ENCODE results near the gene TLR1.
"Not testable (repeated sequence)": the region's sequence is repeated elsewhere in the genome, so short reads cannot be mapped to it uniquely, and the experiment has no call there.

The TLR1 gene

DNA sequence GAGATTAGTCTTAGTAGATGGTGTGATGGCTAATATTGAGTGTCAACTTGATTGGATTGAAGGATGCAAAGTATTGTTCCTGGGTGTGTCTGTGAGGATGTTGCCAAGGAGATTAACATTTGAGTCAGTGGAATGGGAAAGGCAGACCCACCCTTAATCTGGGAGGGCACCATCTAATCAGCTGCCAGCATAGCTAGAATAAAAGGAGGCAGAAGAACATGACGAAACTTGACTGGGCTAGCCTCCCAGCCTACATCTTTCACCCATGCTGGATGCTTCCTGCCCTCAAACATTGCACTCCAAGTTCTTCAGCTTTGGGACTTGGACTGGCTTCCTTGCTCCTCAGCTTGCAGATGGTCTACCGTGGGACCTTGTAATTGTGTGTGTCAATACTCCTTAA lies 34.3 kb downstream of the TLR1 start:
- not testable (repeated sequence) for DNase-seq

DNA sequence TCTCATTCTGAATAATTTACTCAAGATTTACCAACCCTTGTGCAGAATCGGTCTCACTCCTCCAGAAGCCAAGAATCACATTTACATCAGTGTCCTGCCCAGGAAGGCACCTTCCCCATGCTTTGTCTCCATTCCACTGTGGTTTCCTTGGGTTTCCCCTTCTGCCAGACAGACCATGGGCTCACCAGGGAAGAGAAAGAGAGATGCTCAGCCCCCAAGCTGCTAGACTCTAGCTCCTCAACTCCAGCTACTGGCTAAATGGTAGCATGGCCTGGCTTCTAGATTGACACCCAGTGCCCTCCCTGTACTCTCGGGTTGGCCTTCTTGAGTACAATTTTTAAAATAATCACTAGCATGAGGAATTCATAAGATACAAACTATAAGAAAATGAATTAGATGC lies 34.7 kb downstream of the TLR1 start:
- DNase-seq, result no peak

DNA sequence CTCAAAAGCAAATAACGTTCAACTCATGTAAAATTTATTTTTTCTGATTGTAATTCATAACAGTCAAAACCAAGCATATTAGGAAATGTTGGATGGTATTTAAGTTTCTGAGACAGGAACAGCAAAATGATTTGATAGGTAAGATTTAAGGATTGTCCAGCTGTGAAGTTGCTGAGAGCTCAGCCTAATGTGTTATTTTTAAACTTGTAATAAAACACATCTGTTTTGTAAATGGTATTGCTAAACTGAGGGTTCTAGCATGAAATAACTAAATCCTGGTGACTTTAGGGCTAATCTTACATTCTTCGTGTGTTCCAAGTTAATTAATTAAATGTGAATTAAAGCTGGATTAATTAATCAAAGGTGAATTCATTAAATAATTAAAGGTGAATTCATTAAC lies 35.1 kb downstream of the TLR1 start:
- DNase-seq, result no peak

DNA sequence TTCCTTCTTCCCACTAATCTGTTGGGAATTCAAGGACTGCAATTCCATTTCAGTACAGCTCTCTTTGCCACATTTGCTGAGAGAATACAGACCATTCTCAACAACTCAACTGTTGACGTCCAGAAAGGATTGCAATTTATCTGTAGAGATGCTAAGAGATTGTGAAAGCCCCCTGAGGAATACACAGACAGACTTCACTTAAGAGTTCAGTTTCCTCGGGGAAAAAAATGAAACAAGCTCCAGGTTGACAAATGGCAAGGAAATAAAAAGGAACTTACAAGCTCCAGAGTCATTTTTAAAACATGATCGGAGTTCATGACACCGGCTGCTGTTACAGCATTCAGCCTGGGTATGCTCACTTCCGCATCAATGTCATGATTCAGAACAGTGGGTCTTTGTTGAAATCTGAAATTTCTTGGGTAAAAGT lies 35.6 kb downstream of the TLR1 start:
- no peak for DNase-seq

DNA sequence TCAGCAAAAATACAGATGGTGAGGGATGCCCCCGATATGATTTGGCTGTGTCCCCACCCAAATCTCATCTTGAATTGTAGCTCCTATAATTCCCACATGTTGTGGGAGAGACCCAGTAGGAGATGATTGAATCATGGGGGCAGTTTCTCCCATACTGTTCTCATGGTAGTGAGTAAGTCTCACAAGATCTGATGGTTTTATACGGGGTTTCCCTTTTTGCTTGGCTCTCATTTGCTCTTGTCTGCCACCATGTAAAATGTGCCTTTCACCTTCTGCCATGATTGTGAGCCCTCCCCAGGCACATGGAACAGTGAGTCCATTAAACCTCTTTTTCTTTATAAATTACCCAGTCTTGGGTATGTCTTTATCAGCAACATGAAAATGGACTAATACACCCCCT lies 37.7 kb downstream of the TLR1 start:
- DNase-seq, result not testable (repeated sequence)

DNA sequence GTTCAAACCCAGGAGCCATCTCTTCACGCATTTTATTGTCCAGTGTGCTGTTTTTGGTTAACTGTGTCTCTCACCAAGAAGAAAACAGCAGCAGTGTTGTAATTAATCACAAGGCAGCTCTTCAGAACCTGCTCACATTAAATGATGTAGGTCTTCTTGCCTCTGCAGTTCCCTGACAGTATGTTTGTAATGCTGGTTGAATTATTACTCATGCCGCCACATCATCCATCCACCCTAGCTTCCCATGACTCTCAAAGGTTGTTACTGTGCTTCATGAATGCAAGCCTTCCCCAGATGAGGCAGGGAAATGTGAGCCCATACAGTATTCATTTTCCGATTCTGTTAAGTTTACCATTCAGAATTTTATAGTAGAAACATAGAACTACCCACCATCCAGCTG lies 39.2 kb downstream of the TLR1 start:
- no peak for DNase-seq

DNA sequence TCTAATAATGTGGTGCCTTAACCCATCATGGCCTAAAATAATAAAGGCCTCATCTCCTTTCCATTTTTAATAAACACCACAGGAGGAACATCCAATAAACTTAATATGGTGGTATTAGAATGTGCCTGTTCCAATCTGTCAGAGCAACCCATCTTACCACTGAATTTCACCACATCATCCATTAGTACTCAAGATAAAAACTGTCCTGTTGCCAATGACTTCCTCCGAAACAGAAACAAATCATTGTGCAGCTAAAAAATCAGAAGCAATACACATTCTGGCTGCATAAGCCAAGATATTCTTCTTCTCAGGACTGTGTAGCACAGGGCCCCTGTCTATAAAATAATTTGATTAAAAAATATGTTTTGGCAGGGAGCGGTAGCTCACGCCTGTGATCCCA lies 40.3 kb downstream of the TLR1 start:
- no peak for DNase-seq

DNA sequence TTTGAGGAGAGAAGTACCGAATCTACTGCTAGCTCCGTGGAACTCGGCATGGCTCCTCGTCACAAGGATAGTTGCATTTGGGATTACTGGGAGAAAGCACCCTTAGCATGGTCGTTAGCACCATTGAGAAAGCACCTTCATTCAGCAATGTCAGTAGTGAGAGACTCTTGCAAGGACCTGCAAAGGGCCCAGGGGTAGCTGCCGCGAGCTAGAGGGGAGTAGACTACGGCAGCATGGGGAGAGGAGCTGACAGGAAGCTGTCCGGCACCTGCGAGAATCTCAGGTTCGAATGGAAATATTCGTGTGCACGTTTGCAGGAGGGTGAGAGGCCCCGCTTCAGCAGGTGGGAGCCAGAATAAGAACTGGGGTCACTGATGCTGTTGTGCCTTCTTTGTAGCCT lies 42.0 kb downstream of the TLR1 start:
- DNase-seq, result no peak

DNA sequence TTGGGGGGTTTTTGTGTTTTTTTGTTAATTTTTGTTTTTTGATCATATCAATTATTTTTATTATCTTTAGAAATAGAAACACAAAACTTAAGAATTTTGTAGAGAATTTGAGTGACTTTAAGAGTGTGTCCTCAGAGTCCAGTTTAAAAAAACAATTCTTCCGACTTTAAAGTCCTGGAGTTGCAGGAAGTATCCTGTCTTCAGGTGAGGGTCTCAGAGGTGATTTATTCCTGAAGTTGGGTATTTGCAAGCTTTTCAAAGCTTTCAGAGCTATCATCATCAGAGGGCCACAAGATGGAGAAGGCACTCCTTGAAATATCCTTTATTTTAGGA lies 44.8 kb downstream of the TLR1 start:
- no peak for DNase-seq

DNA sequence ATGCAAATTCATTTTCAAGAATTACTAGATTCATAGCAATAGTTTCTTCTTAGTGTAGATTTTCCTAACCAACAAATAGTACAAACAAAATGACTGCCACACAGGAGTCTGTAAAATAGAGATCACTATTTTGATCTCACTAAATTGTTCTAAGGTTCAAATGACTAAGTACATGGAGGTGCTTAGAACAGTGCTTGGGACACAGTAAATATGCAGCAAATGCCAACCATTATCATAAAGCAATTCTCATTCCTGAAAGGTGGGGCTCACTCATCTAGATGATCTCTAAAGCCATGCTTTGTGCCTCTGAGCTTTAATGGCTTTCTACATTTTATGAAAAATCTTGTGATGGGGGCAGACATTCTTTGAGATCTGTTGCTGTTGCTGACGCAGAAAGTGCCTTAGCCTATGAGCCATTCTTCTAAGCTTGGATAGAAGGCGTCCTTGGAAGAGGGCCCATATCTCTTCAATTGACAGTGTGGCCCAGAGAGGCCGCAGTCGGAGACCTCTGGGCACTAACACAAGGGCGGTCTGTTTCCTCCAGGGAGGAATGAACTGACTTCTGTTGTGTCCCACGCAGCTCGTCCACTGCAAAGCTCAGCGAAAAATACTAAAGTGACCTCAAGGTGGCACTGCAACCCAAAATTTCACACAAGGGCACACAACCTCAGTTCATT lies 45.3 kb downstream of the TLR1 start:
- peak; percentile 87 to 97 for DNase-seq

DNA sequence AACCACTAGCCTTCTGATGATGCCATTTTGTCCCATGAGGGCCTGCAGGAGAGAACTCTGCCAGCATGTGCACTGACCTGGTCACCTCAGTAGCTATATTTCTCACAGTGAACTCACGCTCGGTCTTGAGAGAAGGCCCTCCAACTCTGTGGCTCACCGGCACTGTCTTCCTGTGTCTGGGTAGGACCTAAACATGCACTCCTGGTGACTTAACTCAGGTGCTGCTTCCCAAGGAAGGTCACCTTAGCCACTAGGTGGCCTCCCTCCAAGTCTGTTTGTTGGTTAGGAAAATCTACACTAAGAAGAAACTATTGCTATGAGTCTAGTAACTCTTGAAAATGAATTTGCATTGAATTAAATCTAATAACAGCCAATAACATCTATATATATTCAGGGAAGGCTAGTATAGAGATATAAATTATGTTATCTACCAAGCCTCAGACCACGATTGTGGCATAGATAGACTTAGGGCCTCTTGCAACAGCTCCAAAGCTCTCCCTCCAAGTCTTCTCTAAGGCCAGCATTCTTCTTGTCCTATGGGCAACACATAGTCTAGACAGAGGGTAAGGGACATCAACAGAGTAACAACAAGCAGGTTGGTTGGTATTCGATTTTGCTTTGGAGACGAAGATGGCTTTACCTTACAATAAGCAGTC lies 46.5 kb downstream of the TLR1 start:
- no peak for DNase-seq

DNA sequence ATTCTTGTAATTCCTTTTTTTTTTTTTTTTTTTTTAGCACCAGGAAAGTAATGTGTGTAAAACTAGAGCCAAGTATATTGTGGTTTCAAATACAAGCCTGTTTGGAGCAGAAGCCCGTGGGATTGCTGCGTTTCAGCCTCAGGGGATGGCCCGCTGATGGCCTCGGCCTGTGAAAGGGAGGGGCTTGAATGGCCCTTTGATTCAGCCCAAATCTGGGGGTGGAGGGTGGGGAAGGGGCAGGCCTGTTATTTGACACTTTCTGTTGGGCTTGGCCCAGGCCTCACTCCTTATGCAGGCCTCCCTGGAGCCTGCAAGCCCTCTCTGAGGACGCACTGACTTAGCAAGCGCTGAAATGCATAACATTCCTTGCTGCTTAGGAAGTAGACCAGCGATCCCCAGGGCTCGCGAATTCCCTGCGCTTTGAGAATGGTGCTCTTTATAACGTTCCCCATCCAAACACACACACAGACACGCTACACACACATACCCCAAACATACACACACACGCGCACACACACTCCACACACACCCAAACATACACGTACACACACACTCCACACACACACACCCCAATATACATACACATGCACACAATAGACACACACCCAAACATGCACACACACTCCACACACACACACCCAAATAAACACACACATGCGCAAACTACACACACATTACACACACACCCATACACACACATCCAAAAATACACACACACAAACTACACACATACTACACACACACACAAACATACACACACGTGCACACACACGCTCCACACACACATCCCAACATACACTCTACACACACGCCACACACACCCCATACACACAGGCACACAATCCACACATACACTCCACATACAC lies 51.4 kb downstream of the TLR1 start:
- DNase-seq, result peak; percentile 15 to 28

DNA sequence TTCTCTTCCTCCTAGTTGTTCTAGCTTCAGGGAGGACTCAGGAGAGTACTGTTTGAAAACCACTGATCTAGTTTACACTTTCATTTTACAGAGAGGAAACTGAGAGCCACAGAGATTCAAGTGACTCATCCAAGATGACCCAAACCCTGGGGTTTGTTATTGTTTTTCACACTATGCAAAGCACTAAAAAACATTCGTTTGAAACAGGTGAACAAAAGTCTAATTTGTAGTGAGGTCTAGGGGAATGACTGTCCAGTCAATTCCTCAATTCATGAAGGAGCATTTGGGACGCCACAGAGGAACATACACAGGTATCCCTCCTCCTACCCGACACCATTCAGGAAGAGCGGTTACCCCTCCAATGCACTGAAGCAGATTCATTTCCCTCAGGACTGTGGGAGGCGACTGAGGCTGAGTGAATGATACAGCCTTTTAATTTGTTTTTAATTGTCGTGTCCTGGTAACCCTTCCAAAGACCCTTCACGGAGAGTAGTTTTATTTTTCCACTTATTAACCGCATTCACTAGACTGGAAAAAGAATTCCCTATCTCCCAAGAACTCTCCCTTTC lies 52.1 kb downstream of the TLR1 start:
- no peak for DNase-seq

DNA sequence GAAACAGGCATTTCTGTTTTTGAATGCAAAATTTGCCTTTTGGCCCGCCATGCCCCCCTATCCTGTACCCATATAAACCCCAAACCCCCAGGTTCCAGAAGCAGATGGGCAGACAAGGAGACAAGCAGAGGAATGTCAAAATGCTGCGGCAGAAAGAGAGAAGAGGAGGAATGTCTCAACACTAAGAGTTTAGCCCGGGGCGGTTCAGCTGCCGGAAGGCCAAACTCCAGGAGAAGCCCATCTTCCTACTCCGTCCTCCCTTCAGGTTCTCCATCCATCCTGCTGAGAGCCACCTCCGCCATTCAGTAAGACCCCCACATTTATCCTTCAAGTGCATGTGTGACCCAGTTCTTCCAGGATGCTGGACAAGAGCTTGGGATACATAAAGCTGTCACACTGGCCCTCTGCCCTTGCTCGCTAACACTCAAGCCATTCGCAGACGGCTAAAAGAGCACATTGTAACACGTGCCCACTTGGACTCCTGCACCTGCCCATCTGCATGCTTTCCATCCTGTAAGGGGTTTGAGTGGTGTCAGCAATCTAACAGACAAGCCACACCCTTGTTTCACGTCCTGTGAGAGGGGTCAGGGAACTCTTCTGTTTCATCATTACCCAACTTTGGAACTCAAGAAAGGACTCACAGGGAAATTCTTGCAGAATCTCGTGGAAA lies 53.1 kb downstream of the TLR1 start:
- no peak for DNase-seq

DNA sequence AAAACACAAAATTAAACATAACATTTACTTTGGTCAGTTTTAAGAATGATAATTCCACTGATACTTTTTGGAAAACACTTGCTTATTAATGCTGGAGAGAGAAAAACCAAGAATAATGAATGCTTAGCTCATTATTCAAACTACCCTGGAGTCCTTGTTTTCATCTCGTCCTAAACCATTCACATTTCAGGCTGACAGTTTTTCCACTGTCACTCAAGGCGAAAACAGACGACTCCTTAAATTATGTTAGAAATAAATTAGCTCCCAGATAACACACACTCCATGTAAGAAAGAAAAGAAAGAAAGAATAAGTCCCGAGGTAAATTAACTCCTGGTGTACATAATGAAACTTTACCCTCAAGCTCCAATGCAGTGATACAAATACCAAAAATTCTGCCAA lies 55.3 kb downstream of the TLR1 start:
- no peak for DNase-seq

DNA sequence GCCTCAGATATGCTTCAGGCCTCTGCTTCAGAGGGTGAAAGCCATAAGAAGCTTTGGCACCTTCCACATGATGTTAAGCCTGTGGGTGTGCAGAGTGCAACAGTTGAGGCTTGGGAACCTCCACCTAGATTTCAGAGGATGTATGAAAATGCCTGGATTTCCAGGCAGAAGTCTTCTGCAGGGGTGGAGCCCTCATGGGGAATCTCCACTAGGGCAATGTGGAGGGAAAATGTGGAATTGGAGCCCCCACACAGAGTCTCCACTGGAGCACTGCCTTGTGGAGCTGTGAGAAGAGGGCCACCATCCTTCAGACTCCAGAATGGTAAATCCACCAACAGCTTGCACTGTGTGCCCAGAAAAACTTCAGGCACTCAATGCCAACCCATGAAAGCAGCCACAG lies 57.0 kb downstream of the TLR1 start:
- DNase-seq, result no peak
